Thyroid gland (tissue), 4 donors: ENCODE data around the gene VEPH1.

Experiments used
- POLR2A ChIP-seq, 2 donors: fragments of 450-650 bp; IDR thresholded peaks; one replicate each; pipeline ENCODE4 v1.6.1; 2017; ENCODE audit warnings: antibody characterized with exemption in 2 of 2, mild to moderate bottlenecking in 2 of 2, moderate library complexity in 1 of 2
- TF ChIP-seq, protein P1 (sequence below), 6 experiments: fragments of 200-600 bp in 3 of 6; fragments of 450-650 bp in 3 of 6; sonication (generic) in 3 of 6; IDR thresholded peaks; one replicate each; pipeline ENCODE4 v1.5.1; 2016 to 2019; ENCODE audit warnings: antibody characterized with exemption in 6 of 6, mild to moderate bottlenecking in 2 of 6, inconsistent platforms in 1 of 6, moderate library complexity in 1 of 6

DNA sequence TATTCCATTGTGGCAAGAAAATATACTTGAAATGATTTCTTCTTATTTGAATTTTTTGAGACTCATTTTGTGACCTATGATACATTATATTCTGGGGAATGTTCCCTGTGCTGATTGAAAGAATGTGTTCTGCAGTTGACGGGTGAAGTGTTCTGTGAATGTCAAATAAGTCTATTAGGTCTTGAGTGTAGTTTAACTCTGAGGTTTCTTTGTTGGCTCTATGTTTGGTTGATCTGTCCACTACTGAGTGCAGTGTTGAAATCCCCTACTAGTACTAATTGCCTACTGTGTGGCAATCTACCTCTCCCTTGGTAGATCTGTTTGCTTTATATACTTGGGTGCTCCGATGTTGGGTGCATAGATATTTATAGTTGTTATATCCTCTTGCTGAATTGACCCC, 46.3 kb upstream of the VEPH1 start:
- TF ChIP-seq, protein P1, sequence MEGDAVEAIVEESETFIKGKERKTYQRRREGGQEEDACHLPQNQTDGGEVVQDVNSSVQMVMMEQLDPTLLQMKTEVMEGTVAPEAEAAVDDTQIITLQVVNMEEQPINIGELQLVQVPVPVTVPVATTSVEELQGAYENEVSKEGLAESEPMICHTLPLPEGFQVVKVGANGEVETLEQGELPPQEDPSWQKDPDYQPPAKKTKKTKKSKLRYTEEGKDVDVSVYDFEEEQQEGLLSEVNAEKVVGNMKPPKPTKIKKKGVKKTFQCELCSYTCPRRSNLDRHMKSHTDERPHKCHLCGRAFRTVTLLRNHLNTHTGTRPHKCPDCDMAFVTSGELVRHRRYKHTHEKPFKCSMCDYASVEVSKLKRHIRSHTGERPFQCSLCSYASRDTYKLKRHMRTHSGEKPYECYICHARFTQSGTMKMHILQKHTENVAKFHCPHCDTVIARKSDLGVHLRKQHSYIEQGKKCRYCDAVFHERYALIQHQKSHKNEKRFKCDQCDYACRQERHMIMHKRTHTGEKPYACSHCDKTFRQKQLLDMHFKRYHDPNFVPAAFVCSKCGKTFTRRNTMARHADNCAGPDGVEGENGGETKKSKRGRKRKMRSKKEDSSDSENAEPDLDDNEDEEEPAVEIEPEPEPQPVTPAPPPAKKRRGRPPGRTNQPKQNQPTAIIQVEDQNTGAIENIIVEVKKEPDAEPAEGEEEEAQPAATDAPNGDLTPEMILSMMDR (IDR thresholded peaks at IDR 0.05): no peak
- no peak for TF ChIP-seq POLR2A (IDR thresholded peaks at IDR 0.05)
